WTC11 (cell line): ENCODE results near the gene DBNL. TPM values are rescaled to one million over a fixed set of nuclear protein-coding genes. Genes with fewer than 3 reads are reported as not detected.

Source experiments
- ARID4B ChIP-seq: sonication (generic); formaldehyde crosslinking; IDR thresholded peaks from 2 replicates; pipeline ENCODE4 v1.8.0; 2023; ENCODE audit warnings: missing genetic modification reagents, mild to moderate bottlenecking, borderline replicate concordance
- microRNA-seq: library from miRNA; unstranded; fragments of <30 nt; microRNA quantifications from one replicate; pipeline ENCODE4 v1.2.0, GENCODE V29; 2022; ENCODE audit warnings: borderline number of aligned reads
- total RNA-seq: library from RNA; stranded (reverse); gene quantifications from 3 replicates; pipeline ENCODE4 v1.2.3, GENCODE V29; 2021

The DBNL gene
- total RNA-seq, 1 experiment from 2014 or later: 36.1 TPM

GRCh38 chr7:44110719-44111635 is 66.5 kb downstream of the DBNL start (continued):
- TF ChIP-seq ARID4B (CRISPR knock-in tag): no peak

Small RNA genes within 50 kb of the gene (microRNA-seq; reads per million reads assigned to microRNA genes)
- gene MIR6837: not detected
- gene MIR6838: not detected

Other genes with a start within 250 kb of the DBNL start
- gene MRPS24, start 175.2 kb upstream of the DBNL start, total RNA-seq: 132 to 141 TPM (median 135 TPM) in 3 replicates
- gene URGCP, start 138.1 kb upstream of the DBNL start, total RNA-seq: 18.3 to 20.2 TPM (median 19.5 TPM) in 3 replicates
- 2.4 to 4.1 TPM (median 3.9 TPM) in 3 replicates for gene UBE2D4, start 118.3 kb upstream of the DBNL start, total RNA-seq
- 0.07 TPM in 1 of 3 replicates, not detected in the others for gene SPDYE1, start 46.8 kb upstream of the DBNL start, total RNA-seq
- 2.4 to 5.6 TPM (median 3.9 TPM) in 3 replicates for gene PGAM2, start 20.9 kb downstream of the DBNL start, total RNA-seq
- 20.9 to 25.3 TPM (median 24.7 TPM) in 3 replicates for gene POLM, start 37.8 kb downstream of the DBNL start, total RNA-seq
- gene AEBP1, start 59.6 kb downstream of the DBNL start, total RNA-seq: 50.8 to 55.5 TPM (median 52.4 TPM) in 3 replicates
- 140 to 154 TPM (median 146 TPM) in 3 replicates for gene POLD2, start 78.8 kb downstream of the DBNL start, total RNA-seq
- 0.39 to 1.6 TPM (median 0.90 TPM) in 3 replicates for gene MYL7, start 96.6 kb downstream of the DBNL start, total RNA-seq
- gene GCK, start 144.7 kb downstream of the DBNL start, total RNA-seq: 3.3 to 5.1 TPM (median 4.5 TPM) in 3 replicates
- gene YKT6, start 156.3 kb downstream of the DBNL start, total RNA-seq: 82.2 to 102 TPM (median 83.7 TPM) in 3 replicates